Epithelial cell of esophagus (primary cell): ENCODE measurements around the gene C20orf202.
A peak's percentile ranks its signal among the peaks of the same experiment; 100 is the strongest.

Experiments
- DNase-seq: peaks from one replicate; pipeline ENCODE4 v3.0.0; 2010; ENCODE audit warnings: low read depth
- H3K4me3 ChIP-seq: 2 replicates; pipeline ENCODE4 v1.5.1; 2011; ENCODE audit warnings: mild to moderate bottlenecking, low read length, control low read depth
- TF ChIP-seq, protein P1 (sequence below): IDR thresholded peaks from 2 replicates; pipeline ENCODE4 v1.5.1; 2011; ENCODE audit warnings: low read depth, mild to moderate bottlenecking, low read length, control low read depth, inconsistent platforms; ENCODE audit not compliant: insufficient read depth; ENCODE audit errors: missing control alignments

C20orf202 gene

DNA sequence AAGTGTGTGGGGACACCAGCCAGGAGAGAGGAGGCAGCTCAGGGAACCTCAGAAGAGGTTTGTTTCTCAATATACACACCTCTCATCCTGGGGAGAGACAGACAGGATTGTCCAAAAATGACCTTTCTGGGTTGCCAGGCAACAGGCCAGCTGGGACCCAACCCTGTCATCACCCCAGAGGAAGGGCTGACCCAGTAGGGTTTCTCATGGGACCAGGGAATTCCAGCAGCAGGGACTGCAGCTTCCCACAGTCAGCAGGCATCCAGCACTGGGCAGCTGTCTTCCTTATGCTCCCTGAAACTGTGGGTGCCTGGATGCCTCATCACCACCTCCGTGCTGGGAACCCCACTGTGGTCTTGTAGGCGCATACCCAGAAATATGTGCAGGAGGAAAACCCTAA, 1.3 kb downstream of the C20orf202 start:
- TF ChIP-seq, protein P1, sequence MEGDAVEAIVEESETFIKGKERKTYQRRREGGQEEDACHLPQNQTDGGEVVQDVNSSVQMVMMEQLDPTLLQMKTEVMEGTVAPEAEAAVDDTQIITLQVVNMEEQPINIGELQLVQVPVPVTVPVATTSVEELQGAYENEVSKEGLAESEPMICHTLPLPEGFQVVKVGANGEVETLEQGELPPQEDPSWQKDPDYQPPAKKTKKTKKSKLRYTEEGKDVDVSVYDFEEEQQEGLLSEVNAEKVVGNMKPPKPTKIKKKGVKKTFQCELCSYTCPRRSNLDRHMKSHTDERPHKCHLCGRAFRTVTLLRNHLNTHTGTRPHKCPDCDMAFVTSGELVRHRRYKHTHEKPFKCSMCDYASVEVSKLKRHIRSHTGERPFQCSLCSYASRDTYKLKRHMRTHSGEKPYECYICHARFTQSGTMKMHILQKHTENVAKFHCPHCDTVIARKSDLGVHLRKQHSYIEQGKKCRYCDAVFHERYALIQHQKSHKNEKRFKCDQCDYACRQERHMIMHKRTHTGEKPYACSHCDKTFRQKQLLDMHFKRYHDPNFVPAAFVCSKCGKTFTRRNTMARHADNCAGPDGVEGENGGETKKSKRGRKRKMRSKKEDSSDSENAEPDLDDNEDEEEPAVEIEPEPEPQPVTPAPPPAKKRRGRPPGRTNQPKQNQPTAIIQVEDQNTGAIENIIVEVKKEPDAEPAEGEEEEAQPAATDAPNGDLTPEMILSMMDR: no peak
- H3K4me3 ChIP-seq: no peak overlapping the region
- DNase-seq: no peak

DNA sequence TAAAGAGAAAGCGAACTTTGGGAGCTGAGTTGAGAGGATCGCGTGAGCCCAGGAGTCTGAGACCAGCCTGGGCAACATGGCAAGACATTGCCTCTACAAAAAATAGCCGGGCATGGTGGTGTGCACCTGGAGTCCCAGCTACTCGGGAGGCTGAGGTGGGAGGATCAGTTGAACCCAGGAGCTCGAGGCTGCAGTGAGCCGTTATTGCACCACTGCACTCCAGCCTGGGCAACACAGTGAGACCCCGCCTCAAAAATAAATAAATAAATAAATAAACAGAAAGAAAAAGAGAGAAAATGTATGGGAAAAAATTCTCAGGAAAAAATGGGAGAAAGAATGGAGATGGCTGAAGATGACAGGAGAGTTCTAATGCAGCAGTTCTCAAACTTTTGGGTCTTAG, 2.5 kb downstream of the C20orf202 start:
- TF ChIP-seq, protein P1: no peak
- no peak overlapping the region for H3K4me3 ChIP-seq
- DNase-seq: no peak

DNA sequence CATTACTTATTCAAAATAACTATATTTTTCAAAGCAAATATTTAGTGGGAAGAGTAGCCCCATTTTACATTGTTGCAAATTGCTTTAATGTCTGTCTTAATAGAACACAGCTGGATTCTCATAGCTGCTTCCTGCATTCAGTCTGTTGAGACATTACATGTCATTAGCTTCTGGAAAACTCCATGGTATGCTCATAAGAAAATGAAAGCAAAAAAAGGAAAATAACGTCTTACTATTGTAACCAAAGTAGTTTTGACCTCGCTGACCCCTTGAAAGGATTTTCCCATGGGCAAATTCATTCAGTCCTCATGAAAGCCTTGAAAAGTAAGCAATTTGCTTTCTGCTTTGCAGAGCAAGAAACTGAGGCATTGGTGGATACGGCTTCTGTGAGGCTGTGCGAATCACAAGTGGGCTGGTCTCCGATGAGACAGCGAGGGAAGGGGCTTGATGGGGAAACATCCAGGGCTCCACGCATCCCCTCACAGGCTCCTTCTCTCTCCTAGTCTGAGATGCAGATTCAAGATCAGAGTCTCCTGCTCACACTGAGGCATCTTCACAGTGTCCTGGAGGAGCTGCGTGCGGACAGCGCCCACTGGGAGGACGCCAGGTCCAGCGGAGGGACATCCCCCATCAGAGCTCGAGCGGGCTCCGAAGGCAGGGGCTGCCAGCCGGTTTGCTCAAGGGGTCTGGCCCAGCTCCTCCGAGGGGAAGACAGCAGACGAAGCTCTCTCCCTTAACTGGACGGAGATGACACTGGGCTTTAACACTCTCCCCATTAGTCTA, 3.3 kb downstream of the C20orf202 start:
- H3K4me3 ChIP-seq: no peak overlapping the region
- TF ChIP-seq, protein P1: no peak
- no peak for DNase-seq

DNA sequence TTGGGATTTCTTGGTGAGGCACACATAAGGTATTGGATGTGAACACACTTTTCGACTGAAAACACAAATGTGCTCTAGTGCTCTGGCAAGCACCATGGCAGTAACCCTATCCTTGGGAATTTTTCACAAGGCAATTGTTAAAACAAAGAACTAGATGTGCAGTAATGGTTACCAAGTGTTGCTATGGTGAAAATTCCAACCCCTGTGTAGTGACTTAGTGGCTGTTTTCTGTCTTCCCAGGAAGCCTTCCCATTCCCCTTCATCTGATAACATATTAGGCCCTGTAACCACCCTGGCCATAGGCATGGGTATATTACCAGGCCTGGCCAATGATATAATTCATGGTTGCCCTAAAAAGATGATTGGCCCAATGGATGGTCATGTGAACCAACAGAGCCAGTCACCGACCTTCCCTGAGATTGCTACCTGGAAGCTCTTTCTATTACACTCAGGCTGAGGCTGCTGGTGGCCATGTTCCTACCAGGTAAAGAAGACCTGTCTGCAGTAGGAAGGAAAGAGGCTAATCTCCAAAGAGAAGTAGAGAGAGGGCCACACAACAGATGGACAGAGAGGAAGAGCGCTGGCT, 4.1 kb downstream of the C20orf202 start:
- TF ChIP-seq, protein P1: no peak
- H3K4me3 ChIP-seq: no peak overlapping the region
- no peak for DNase-seq

DNA sequence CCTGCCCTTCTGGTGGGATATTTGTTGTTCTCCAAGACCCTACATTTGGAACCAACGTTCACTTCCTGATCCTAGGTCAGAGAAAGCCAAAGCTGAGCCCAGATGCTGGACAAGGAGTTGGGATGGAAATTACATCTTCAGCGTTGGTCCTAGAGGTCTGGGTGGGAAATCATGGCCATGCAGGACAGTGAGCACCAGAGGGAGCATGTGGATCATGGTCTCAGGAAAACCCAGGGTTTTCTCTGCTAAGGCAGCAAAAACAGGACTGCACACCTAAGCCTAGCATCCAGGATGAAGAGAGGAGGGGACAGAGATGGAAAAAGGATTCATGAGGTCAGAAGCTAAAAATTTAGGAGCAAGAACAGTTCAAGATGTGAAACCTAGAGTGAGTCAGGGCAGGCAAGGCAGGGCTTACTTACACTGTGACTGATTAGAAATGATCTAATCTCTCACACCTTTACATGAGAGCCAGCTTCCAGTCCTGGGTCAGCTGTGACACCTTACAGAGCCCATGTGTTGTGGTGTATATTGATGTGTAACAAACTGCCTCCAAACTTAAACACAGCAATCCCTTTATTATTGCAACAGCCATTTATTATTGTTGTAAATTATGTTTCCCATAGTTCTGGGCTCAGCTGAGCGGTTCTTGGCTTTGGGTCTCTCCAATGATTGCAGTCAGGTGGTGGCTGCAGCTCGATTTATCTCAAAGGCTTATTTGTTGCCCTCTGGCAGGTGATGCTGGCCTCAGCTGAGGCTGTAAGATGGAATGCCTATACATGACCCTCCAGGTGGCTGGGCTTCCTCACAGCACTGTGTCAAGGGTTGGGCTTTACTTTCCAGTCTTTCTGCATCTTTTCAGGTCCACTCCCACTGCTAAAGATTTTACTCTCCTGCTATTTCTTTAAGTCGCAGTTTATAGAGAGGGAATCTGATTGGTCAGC, 6.5 kb downstream of the C20orf202 start:
- TF ChIP-seq, protein P1: peak; percentile 20
- DNase-seq: peak; percentile 54
- H3K4me3 ChIP-seq: no peak overlapping the region

DNA sequence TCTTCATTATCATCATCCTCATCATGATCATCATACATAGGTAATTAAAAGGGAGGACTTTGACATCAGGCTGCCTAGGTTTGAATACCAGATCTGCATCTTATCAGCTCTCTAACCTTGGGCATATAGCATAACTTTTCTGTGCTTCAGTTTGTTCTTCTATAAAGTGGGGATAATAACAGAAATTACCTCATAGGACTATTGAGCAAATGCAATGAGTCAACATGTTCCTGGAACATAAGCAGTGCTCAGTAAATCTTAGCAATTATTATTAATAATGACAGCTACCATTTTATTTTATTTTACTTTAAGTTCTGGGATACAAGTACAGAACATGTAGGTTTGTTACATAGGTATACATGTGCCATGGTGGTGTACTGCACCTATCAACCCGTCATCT, 7.2 kb downstream of the C20orf202 start:
- DNase-seq: peak; percentile 43
- TF ChIP-seq, protein P1: no peak
- no peak overlapping the region for H3K4me3 ChIP-seq
